Esophagus muscularis mucosa (tissue), 3 donors: ENCODE results near the gene STOM.

Source experiments
- POLR2A ChIP-seq: fragments of 450-650 bp; IDR thresholded peaks from one replicate; pipeline ENCODE4 v1.6.1; 2017; ENCODE audit warnings: antibody characterized with exemption, moderate library complexity, mild to moderate bottlenecking, low read depth
- TF ChIP-seq, protein P1 (sequence below), 3 experiments: fragments of 200-600 bp in 2 of 3; fragments of 450-650 bp in 1 of 3; sonication (generic) in 2 of 3; IDR thresholded peaks; one replicate each; pipeline ENCODE4 v1.5.1; 2017 to 2019; ENCODE audit warnings: antibody characterized with exemption in 3 of 3, mild to moderate bottlenecking in 2 of 3, moderate library complexity in 1 of 3

GRCh38 chr9:121295662-121296191, 74.3 kb downstream of the STOM start:
- TF ChIP-seq POLR2A, result no peak
- TF ChIP-seq, protein P1, sequence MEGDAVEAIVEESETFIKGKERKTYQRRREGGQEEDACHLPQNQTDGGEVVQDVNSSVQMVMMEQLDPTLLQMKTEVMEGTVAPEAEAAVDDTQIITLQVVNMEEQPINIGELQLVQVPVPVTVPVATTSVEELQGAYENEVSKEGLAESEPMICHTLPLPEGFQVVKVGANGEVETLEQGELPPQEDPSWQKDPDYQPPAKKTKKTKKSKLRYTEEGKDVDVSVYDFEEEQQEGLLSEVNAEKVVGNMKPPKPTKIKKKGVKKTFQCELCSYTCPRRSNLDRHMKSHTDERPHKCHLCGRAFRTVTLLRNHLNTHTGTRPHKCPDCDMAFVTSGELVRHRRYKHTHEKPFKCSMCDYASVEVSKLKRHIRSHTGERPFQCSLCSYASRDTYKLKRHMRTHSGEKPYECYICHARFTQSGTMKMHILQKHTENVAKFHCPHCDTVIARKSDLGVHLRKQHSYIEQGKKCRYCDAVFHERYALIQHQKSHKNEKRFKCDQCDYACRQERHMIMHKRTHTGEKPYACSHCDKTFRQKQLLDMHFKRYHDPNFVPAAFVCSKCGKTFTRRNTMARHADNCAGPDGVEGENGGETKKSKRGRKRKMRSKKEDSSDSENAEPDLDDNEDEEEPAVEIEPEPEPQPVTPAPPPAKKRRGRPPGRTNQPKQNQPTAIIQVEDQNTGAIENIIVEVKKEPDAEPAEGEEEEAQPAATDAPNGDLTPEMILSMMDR (IDR thresholded peaks at IDR 0.05), result no peak
